K562 (cell line): ENCODE measurements around the gene PLAAT3. TPM values are rescaled to one million over a fixed set of nuclear protein-coding genes. Genes with fewer than 3 reads are reported as not detected.
A peak's percentile ranks its signal among the peaks of the same experiment; 100 is the strongest.

Source experiments
- DPF2 ChIP-seq: fragments of 450-650 bp; IDR thresholded peaks from 2 replicates; pipeline ENCODE4 v1.6.1; 2016
- EHMT2 ChIP-seq: fragments of 450-650 bp; IDR thresholded peaks from 2 replicates; pipeline ENCODE4 v1.6.1; 2018; ENCODE audit warnings: antibody characterized with exemption
- HLTF ChIP-seq: fragments of 450-650 bp; IDR thresholded peaks from 2 replicates; pipeline ENCODE4 v1.6.1; 2016
- LARP7 ChIP-seq: fragments of 450-650 bp; IDR thresholded peaks from 2 replicates; pipeline ENCODE4 v1.6.1; 2016
- MTA1 ChIP-seq: fragments of 450-650 bp; IDR thresholded peaks from 2 replicates; pipeline ENCODE4 v1.6.1; 2017; ENCODE audit warnings: borderline replicate concordance
- SMARCA4 ChIP-seq: fragments of 450-650 bp; IDR thresholded peaks from 2 replicates; pipeline ENCODE4 v1.6.1; 2016
- TBP ChIP-seq: optimal IDR thresholded peaks from 2 replicates; pipeline ENCODE3; 2011; ENCODE audit warnings: low read depth, low read length, improper control_type of control experiment
- THRAP3 ChIP-seq: fragments of 450-650 bp; IDR thresholded peaks from 2 replicates; pipeline ENCODE4 v1.6.1; 2016; ENCODE audit warnings: mild to moderate bottlenecking, inconsistent platforms, borderline replicate concordance
- polyA plus RNA-seq, 8 experiments: library from polyadenylated mRNA; depleted of rRNA in 4 of 8; stranded (reverse) in 5 of 8; unstranded in 3 of 8; fragments of >200 nt; fragmentation: Nextera tagmentation in 2 of 8; fragmentation: Illumina TruSeq in 1 of 8; extraction: Ambion mirVana in 2 of 8; extraction: Trizol in 1 of 8; gene quantifications; 2 replicates each; pipeline versions ENCODE4 v1.2.1 to v1.2.3, GENCODE V29; 2011 to 2014; ENCODE audit warnings: inconsistent platforms in 1 of 8, missing spikeins in 1 of 8
- total RNA-seq, 7 experiments: library from RNA; depleted of rRNA in 6 of 7; stranded (reverse); fragments of >200 nt in 6 of 7; fragmentation: Illumina TruSeq in 2 of 7; extraction: Trizol in 2 of 7; gene quantifications; 2 replicates each; pipeline versions ENCODE4 v1.2.1 to v1.2.3, GENCODE V29; 2011 to 2021; ENCODE audit warnings: low replicate concordance in 1 of 7
- TF ChIP-seq, protein P1 (sequence below), 2 experiments: IDR thresholded peaks; 2 replicates each; pipeline ENCODE4 v1.6.1; 2011; ENCODE audit warnings: borderline replicate concordance in 1 of 2, control low read depth in 1 of 2, low read depth in 1 of 2, low read length in 1 of 2, mild to moderate bottlenecking in 1 of 2, mixed read lengths in 1 of 2, moderate library complexity in 1 of 2; ENCODE audit not compliant: insufficient read depth in 1 of 2, insufficient read length in 1 of 2, poor library complexity in 1 of 2, severe bottlenecking in 1 of 2; ENCODE audit errors: extremely low read depth in 1 of 2
- TF ChIP-seq, protein P2 (sequence below): fragments of 250-450 bp; sonication (Bioruptor Pico); IDR thresholded peaks from 2 replicates; pipeline ENCODE4 v1.8.0; 2021; ENCODE audit warnings: borderline replicate concordance, mild to moderate bottlenecking, moderate library complexity; ENCODE audit not compliant: poor library complexity, severe bottlenecking
- TF ChIP-seq, protein P3 (sequence below): fragments of 450-650 bp; IDR thresholded peaks from 2 replicates; pipeline ENCODE4 v1.6.1; 2016; ENCODE audit warnings: low read depth
- TF ChIP-seq, protein P4 (sequence below): sonication (generic); formaldehyde crosslinking; IDR thresholded peaks from 2 replicates; pipeline ENCODE4 v1.8.0; 2022; ENCODE audit warnings: mild to moderate bottlenecking, missing genetic modification reagents
- TF ChIP-seq, protein P5 (sequence below): fragments of 450-650 bp; formaldehyde crosslinking; IDR thresholded peaks from 2 replicates; pipeline ENCODE4 v1.4.0; 2022; ENCODE audit warnings: missing genetic modification characterization
- TF ChIP-seq, protein P6 (sequence below): fragments of 450-650 bp; IDR thresholded peaks from 2 replicates; pipeline ENCODE4 v1.6.1; 2016; ENCODE audit warnings: antibody characterized with exemption

PLAAT3 gene
- total and polyA plus RNA-seq, 9 of the 15 experiments (the other 6 are each of a cell fraction or from before 2014, with no cell fraction given): 0.80 to 2.7 (median 1.4) TPM

DNA sequence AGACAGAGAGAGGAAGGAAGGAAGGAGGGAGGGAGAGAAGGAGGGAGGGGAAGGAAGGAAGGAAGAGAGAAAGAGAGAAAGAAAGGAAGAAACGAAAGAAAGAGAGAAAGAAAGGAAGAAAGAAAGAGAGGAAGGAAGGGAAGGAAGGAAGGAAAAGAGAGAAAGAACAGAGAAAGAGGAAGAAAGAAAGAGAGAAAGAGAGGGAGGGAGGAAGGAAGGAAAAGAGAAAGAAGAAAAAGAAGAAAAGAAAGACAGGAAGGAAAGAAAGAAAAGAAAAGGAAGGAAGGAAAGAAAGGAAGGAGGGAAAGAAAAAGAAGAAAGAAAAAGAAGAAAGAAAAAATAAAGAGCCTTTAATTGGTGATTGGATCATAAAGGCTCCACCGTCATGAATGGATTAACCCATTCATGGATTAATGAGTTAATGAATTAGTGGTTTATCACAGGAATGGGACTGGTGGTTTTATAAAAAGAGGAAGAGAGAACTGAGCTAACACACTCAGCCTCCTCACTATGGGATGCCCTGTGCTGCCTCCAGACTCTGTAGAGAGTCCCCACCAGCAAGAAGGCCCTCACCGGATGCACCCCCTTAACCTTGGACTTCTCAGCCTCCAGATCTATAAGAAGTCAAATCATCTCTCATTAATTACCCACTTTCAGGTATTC lies 42.1 kb downstream of the PLAAT3 start (continued):
- no peak for TF ChIP-seq TBP
- TF ChIP-seq, protein P1, sequence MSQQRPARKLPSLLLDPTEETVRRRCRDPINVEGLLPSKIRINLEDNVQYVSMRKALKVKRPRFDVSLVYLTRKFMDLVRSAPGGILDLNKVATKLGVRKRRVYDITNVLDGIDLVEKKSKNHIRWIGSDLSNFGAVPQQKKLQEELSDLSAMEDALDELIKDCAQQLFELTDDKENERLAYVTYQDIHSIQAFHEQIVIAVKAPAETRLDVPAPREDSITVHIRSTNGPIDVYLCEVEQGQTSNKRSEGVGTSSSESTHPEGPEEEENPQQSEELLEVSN (IDR thresholded peaks at IDR 0.05; ENCODE audit: borderline replicate concordance in 1 of 2, extremely low read depth in 1 of 2, insufficient read depth in 1 of 2, insufficient read length in 1 of 2, low read depth in 1 of 2, low read length in 1 of 2, poor library complexity in 1 of 2, severe bottlenecking in 1 of 2): no peak
- TF ChIP-seq, protein P2, sequence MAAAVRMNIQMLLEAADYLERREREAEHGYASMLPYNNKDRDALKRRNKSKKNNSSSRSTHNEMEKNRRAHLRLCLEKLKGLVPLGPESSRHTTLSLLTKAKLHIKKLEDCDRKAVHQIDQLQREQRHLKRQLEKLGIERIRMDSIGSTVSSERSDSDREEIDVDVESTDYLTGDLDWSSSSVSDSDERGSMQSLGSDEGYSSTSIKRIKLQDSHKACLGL (CRISPR knock-in tag): no peak
- TF ChIP-seq, protein P3, sequence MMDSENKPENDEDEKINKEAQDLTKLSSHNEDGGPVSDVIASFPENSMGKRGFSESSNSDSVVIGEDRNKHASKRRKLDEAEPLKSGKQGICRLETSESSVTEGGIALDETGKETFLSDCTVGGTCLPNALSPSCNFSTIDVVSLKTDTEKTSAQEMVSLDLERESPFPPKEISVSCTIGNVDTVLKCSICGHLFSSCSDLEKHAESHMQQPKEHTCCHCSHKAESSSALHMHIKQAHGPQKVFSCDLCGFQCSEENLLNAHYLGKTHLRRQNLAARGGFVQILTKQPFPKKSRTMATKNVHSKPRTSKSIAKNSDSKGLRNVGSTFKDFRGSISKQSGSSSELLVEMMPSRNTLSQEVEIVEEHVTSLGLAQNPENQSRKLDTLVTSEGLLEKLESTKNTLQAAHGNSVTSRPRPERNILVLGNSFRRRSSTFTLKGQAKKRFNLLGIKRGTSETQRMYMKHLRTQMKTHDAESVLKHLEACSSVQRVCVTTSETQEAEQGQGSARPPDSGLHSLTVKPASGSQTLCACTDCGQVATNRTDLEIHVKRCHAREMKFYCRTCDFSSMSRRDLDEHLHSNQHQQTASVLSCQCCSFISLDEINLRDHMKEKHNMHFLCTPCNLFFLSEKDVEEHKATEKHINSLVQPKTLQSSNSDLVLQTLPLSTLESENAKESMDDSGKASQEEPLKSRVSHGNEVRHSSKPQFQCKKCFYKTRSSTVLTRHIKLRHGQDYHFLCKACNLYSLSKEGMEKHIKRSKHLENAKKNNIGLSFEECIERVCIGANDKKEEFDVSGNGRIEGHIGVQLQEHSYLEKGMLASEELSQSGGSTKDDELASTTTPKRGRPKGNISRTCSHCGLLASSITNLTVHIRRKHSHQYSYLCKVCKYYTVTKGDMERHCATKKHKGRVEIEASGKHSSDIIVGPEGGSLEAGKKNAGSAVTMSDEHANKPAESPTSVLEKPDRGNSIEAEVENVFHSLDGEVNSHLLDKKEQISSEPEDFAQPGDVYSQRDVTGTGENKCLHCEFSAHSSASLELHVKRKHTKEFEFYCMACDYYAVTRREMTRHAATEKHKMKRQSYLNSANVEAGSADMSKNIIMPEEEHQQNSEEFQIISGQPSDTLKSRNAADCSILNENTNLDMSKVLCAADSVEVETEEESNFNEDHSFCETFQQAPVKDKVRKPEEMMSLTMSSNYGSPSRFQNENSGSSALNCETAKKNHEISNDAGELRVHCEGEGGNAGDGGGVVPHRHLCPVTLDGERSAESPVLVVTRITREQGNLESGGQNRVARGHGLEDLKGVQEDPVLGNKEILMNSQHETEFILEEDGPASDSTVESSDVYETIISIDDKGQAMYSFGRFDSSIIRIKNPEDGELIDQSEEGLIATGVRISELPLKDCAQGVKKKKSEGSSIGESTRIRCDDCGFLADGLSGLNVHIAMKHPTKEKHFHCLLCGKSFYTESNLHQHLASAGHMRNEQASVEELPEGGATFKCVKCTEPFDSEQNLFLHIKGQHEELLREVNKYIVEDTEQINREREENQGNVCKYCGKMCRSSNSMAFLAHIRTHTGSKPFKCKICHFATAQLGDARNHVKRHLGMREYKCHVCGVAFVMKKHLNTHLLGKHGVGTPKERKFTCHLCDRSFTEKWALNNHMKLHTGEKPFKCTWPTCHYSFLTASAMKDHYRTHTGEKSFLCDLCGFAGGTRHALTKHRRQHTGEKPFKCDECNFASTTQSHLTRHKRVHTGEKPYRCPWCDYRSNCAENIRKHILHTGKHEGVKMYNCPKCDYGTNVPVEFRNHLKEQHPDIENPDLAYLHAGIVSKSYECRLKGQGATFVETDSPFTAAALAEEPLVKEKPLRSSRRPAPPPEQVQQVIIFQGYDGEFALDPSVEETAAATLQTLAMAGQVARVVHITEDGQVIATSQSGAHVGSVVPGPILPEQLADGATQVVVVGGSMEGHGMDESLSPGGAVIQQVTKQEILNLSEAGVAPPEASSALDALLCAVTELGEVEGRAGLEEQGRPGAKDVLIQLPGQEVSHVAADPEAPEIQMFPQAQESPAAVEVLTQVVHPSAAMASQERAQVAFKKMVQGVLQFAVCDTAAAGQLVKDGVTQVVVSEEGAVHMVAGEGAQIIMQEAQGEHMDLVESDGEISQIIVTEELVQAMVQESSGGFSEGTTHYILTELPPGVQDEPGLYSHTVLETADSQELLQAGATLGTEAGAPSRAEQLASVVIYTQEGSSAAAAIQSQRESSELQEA: 0 out of 2 replicates have a peak, but pooled peaks have one; percentile 27
- 0 out of 2 replicates have a peak, but pooled peaks have one; percentile 52 for TF ChIP-seq EHMT2
- peak; percentile 54; the same call in 1 of the 2 replicates for TF ChIP-seq HLTF
- TF ChIP-seq, protein P4, sequence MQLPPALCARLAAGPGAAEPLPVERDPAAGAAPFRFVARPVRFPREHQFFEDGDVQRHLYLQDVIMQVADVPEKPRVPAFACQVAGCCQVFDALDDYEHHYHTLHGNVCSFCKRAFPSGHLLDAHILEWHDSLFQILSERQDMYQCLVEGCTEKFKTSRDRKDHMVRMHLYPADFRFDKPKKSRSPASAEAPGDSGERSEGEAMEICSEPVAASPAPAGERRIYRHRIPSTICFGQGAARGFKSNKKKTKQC (CRISPR knock-in tag): no peak
- TF ChIP-seq, protein P5, sequence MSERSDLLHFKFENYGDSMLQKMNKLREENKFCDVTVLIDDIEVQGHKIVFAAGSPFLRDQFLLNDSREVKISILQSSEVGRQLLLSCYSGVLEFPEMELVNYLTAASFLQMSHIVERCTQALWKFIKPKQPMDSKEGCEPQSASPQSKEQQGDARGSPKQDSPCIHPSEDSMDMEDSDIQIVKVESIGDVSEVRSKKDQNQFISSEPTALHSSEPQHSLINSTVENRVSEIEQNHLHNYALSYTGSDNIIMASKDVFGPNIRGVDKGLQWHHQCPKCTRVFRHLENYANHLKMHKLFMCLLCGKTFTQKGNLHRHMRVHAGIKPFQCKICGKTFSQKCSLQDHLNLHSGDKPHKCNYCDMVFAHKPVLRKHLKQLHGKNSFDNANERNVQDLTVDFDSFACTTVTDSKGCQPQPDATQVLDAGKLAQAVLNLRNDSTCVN (CRISPR knock-in tag): peak; percentile 71; the same call in 1 of the 2 replicates
- 0 out of 2 replicates have a peak, but pooled peaks have one; percentile 18 for TF ChIP-seq DPF2
- TF ChIP-seq MTA1: peak; percentile 89
- peak; percentile 72; the same call in 1 of the 2 replicates for TF ChIP-seq THRAP3
- TF ChIP-seq LARP7: 0 out of 2 replicates have a peak, but pooled peaks have one; percentile 36
- peak; percentile 30; the same call in 1 of the 2 replicates for TF ChIP-seq SMARCA4
- TF ChIP-seq, protein P6, sequence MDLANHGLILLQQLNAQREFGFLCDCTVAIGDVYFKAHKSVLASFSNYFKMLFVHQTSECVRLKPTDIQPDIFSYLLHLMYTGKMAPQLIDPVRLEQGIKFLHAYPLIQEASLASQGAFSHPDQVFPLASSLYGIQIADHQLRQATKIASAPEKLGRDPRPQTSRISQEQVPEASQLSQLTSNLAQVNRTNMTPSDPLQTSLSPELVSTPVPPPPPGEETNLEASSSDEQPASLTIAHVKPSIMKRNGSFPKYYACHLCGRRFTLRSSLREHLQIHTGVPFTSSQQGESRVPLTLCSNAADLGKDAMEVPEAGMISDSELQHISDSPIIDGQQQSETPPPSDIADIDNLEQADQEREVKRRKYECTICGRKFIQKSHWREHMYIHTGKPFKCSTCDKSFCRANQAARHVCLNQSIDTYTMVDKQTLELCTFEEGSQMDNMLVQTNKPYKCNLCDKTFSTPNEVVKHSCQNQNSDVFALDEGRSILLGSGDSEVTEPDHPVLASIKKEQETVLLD: peak; percentile 85
